HepG2 (cell line): ENCODE data around the gene RABL6. TPM values are rescaled to one million over a fixed set of nuclear protein-coding genes. Genes with fewer than 3 reads are reported as not detected.

Source experiments
- ATAC-seq: fragments of 200-7000 bp; cut with Tn5 transposase; 3 replicates; pipeline ENCODE4 v1.9.1; 2020; ENCODE audit warnings: mild to moderate bottlenecking, moderate library complexity
- BruUV-seq: library from RNA; stranded (reverse); fragments of 400-500 nt; replicated peaks from 2 replicates; lab custom pipeline; 2021; lab: Mats Ljungman, UMichigan
- CTCF ChIA-PET: fragments of 300-600 bp; formaldehyde crosslinking; extraction: SDS; loops from one replicate; lab custom pipeline; 2021; ENCODE audit warnings: low total read pairs, inconsistent platforms, low intra/inter-chr PET ratio; lab: Yijun Ruan, JAX
- POLR2A ChIA-PET: fragments of 350-600 bp; sonication (Branson Sonifier 250); formaldehyde crosslinking; loops from one replicate; lab custom pipeline; 2020; ENCODE audit warnings: antibody characterized with exemption, inconsistent platforms; lab: Yijun Ruan, JAX
- DNase-seq: peaks from one replicate; pipeline ENCODE4 v3.0.0-alpha.2; 2015; ENCODE audit warnings: low spot score
- FAIRE-seq: peaks from 3 replicates; lab custom pipeline; 2011; peaks lifted over from hg19 to GRCh38; lab: Jason Lieb, UNC
- H2AFZ ChIP-seq: one replicate; pipeline ENCODE4 v1.6.1; 2011; ENCODE audit warnings: low read length, inconsistent platforms
- H3K27ac ChIP-seq: fragments of 300-600 bp; 3 replicates; pipeline ENCODE4 v1.8.0; 2011; ENCODE audit warnings: mixed run types, mild to moderate bottlenecking, mixed read lengths, low read length, inconsistent platforms; ENCODE audit not compliant: insufficient read depth; ENCODE audit errors: extremely low read length
- H3K27me3 ChIP-seq, 2 experiments: fragments of 200-600 bp in 1 of 2; 2 replicates in 1 of 2; 3 replicates in 1 of 2; pipeline versions ENCODE4 v1.6.0 to v1.8.0; 2011; ENCODE audit warnings: low read length in 2 of 2, mild to moderate bottlenecking in 2 of 2, moderate library complexity in 2 of 2, inconsistent platforms in 1 of 2; ENCODE audit not compliant: insufficient read depth in 2 of 2, control insufficient read depth in 1 of 2
- H3K36me3 ChIP-seq, 2 experiments: fragments of 200-600 bp in 1 of 2; replicated peaks in 1 of 2; 2 replicates in 1 of 2; 3 replicates in 1 of 2; pipeline versions ENCODE4 v1.5.1 to v1.8.0; 2011; ENCODE audit warnings: low read length in 2 of 2, inconsistent platforms in 1 of 2; ENCODE audit not compliant: insufficient read depth in 2 of 2, control insufficient read depth in 1 of 2
- H3K4me1 ChIP-seq: 2 replicates; pipeline ENCODE4 v1.5.1; 2012; ENCODE audit warnings: low read length, inconsistent platforms; ENCODE audit not compliant: insufficient read depth
- H3K4me2 ChIP-seq: 2 replicates; pipeline ENCODE4 v1.6.0; 2011; ENCODE audit warnings: low read depth, low read length, inconsistent platforms
- H3K4me3 ChIP-seq, 3 experiments: fragments of 200-600 bp in 1 of 3; sonication (generic), shearing (Covaris generic) in 1 of 3; replicated peaks in 1 of 3; 2 replicates each; pipeline ENCODE4 v1.5.1; 2011 to 2016; ENCODE audit warnings: low read length in 3 of 3, inconsistent platforms in 2 of 3, low read depth in 2 of 3, mild to moderate bottlenecking in 2 of 3, control low read depth in 1 of 3, mixed read lengths in 1 of 3; ENCODE audit not compliant: insufficient read depth in 1 of 3
- H3K79me2 ChIP-seq: one replicate; pipeline ENCODE4 v1.6.1; 2011; ENCODE audit warnings: low read length, inconsistent platforms; ENCODE audit not compliant: insufficient read depth
- H3K9ac ChIP-seq: 2 replicates; pipeline ENCODE4 v1.6.0; 2011; ENCODE audit warnings: mild to moderate bottlenecking, low read depth, low read length, inconsistent platforms; ENCODE audit not compliant: insufficient read depth
- H3K9me3 ChIP-seq: 2 replicates; pipeline ENCODE4 v1.5.1; 2012; ENCODE audit warnings: mild to moderate bottlenecking, low read length
- H4K20me1 ChIP-seq: 2 replicates; pipeline ENCODE4 v1.6.0; 2011; ENCODE audit warnings: inconsistent platforms, mild to moderate bottlenecking, low read length, moderate library complexity; ENCODE audit not compliant: insufficient read depth
- CEBPB ChIP-seq: IDR thresholded peaks from 2 replicates; pipeline ENCODE4 v1.6.1; 2011; ENCODE audit warnings: low read depth, low read length, improper control_type of control experiment, borderline replicate concordance
- CEBPG ChIP-seq: IDR thresholded peaks from 2 replicates; pipeline ENCODE4 v1.6.1; 2016
- ZNF124 ChIP-seq: sonication (generic); formaldehyde crosslinking; IDR thresholded peaks from 2 replicates; pipeline ENCODE4 v1.4.0; 2020; ENCODE audit warnings: missing genetic modification reagents
- WGBS: methylation state at CpG from one replicate; pipeline ENCODE4 v1.1.6; 2017; ENCODE audit warnings: low lambda C conversion rate; 5-methylcytosine and 5-hydroxymethylcytosine counted together
- in situ Hi-C: cut with HindIII; loops from 2 replicates; pipeline ENCODE4 v1.10.0; 2017; ENCODE audit warnings: low pct_unique_long_range_greater_than_20kb; ENCODE audit not compliant: extremely low pct_ligation_motif_present
- intact Hi-C: fragments of 100-400 bp; cut with micrococcal nuclease; formaldehyde crosslinking; loops from one replicate; pipeline ENCODE4 v1.10.0; 2022; ENCODE audit not compliant: unreplicated experiment
- polyA plus RNA-seq, 8 experiments: library from polyadenylated mRNA; depleted of rRNA in 3 of 8; stranded (reverse) in 7 of 8; unstranded in 1 of 8; fragments of >200 nt; fragmentation: Illumina TruSeq in 4 of 8; extraction: Trizol in 4 of 8; gene quantifications; 2 replicates each; pipeline versions ENCODE4 v1.2.1 to v1.2.3, GENCODE V29; 2011 to 2016; ENCODE audit warnings: low read depth in 4 of 8, missing spikeins in 1 of 8, mixed read lengths in 1 of 8; ENCODE audit not compliant: insufficient read depth in 1 of 8
- total RNA-seq, 5 experiments: library from RNA; depleted of rRNA; stranded (reverse); fragments of >200 nt; fragmentation: Illumina TruSeq; extraction: Trizol; gene quantifications; 2 replicates each; pipeline ENCODE4 v1.2.3, GENCODE V29; 2016; ENCODE audit warnings: low read depth in 1 of 5
- TF ChIP-seq, protein P1 (sequence below): sonication (generic); formaldehyde crosslinking; IDR thresholded peaks from 2 replicates; pipeline ENCODE4 v1.9.0; 2021; ENCODE audit warnings: mild to moderate bottlenecking, missing genetic modification reagents

RABL6 gene
- total and polyA plus RNA-seq, 2 of the 13 experiments (the other 11 are each of a cell fraction or from before 2014, with no cell fraction given) = 81.5 to 125 TPM

- in situ Hi-C loops (no loop called here), intact Hi-C loops (no loop called here)
- no peak overlapping the region for H3K4me2 ChIP-seq
- ATAC-seq (no peak), FAIRE-seq (no peak), DNase-seq (no peak)
- TF ChIP-seq ZNF124 (CRISPR knock-in tag) = no peak
- TF ChIP-seq, protein P1, sequence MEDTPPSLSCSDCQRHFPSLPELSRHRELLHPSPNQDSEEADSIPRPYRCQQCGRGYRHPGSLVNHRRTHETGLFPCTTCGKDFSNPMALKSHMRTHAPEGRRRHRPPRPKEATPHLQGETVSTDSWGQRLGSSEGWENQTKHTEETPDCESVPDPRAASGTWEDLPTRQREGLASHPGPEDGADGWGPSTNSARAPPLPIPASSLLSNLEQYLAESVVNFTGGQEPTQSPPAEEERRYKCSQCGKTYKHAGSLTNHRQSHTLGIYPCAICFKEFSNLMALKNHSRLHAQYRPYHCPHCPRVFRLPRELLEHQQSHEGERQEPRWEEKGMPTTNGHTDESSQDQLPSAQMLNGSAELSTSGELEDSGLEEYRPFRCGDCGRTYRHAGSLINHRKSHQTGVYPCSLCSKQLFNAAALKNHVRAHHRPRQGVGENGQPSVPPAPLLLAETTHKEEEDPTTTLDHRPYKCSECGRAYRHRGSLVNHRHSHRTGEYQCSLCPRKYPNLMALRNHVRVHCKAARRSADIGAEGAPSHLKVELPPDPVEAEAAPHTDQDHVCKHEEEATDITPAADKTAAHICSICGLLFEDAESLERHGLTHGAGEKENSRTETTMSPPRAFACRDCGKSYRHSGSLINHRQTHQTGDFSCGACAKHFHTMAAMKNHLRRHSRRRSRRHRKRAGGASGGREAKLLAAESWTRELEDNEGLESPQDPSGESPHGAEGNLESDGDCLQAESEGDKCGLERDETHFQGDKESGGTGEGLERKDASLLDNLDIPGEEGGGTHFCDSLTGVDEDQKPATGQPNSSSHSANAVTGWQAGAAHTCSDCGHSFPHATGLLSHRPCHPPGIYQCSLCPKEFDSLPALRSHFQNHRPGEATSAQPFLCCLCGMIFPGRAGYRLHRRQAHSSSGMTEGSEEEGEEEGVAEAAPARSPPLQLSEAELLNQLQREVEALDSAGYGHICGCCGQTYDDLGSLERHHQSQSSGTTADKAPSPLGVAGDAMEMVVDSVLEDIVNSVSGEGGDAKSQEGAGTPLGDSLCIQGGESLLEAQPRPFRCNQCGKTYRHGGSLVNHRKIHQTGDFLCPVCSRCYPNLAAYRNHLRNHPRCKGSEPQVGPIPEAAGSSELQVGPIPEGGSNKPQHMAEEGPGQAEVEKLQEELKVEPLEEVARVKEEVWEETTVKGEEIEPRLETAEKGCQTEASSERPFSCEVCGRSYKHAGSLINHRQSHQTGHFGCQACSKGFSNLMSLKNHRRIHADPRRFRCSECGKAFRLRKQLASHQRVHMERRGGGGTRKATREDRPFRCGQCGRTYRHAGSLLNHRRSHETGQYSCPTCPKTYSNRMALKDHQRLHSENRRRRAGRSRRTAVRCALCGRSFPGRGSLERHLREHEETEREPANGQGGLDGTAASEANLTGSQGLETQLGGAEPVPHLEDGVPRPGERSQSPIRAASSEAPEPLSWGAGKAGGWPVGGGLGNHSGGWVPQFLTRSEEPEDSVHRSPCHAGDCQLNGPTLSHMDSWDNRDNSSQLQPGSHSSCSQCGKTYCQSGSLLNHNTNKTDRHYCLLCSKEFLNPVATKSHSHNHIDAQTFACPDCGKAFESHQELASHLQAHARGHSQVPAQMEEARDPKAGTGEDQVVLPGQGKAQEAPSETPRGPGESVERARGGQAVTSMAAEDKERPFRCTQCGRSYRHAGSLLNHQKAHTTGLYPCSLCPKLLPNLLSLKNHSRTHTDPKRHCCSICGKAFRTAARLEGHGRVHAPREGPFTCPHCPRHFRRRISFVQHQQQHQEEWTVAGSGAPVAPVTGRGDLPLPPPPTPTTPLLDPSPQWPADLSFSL (CRISPR knock-in tag) = no peak
- TF ChIP-seq CEBPG = peak; percentile 5; the same call in 1 of the 2 replicates
- TF ChIP-seq CEBPB = peak; percentile 40; the same call in 1 of the 2 replicates
- H3K27me3 ChIP-seq = peaks cover 0 to 4% of the 10 kb centered on the region in 2 experiments; a peak in 3 of 5 replicates
- H2AFZ ChIP-seq = no peak overlapping the region
- H3K9me3 ChIP-seq = peaks cover 13% of the 10 kb centered on the region
- H3K79me2 ChIP-seq = no peaks in the 10 kb centered on the region
- H4K20me1 ChIP-seq = no peaks in the 10 kb centered on the region
- ChIA-PET CTCF (no interaction called here), POLR2A (interaction anchor here (1.1 to 1.2 kb wide), 2 partner anchors 10 to 21 kb away, joined by 3 read pairs; no protein-coding TSS in a partner anchor)
- H3K27ac ChIP-seq = no peak overlapping the region
- H3K4me1 ChIP-seq = peaks cover 8% of the 10 kb centered on the region; the same call in 1 of the 2 replicates
- H3K4me3 ChIP-seq = no peak overlapping the region
- BruUV-seq = no TSS peak
- no peaks in the 10 kb centered on the region for H3K36me3 ChIP-seq
- WGBS = 64% methylated on average over 6 of the region's 6 CpGs
- no peak overlapping the region for H3K9ac ChIP-seq
These were observed 67.4 kb downstream of the RABL6 start for GRCh38 chr9:136875155-136875554.
